Right lobe of liver (tissue), 6 donors: ENCODE measurements around the gene DHX16. TPM values are rescaled to one million over a fixed set of nuclear protein-coding genes. Genes with fewer than 3 reads are reported as not detected.

Experiments
- ATAC-seq, 4 donors: fragments of 200-7000 bp; cut with Tn5 transposase; one replicate each; pipeline ENCODE4 v1.9.1; 2020; ENCODE audit warnings: mild to moderate bottlenecking in 4 of 4, moderate library complexity in 4 of 4
- DNase-seq, 3 donors: peaks; one replicate each; pipeline ENCODE4 v3.0.0-alpha.2; 2020
- H3K27ac ChIP-seq, 3 donors: fragments of 200-600 bp; one replicate each; pipeline ENCODE4 v1.8.0; 2022
- H3K27me3 ChIP-seq, 2 donors: fragments of 200-600 bp; one replicate each; pipeline ENCODE4 v1.8.0; 2022
- H3K36me3 ChIP-seq, 4 donors: fragments of 200-600 bp; sonication (generic) in 1 of 4; one replicate each; pipeline versions ENCODE4 v1.5.1 to v1.8.0; 2017 to 2022; ENCODE audit warnings: control low read depth in 1 of 4
- H3K4me1 ChIP-seq, 4 donors: fragments of 200-600 bp; sonication (generic) in 1 of 4; one replicate each; pipeline versions ENCODE4 v1.5.1 to v1.8.0; 2017 to 2022; ENCODE audit warnings: control low read depth in 1 of 4
- H3K4me3 ChIP-seq, 3 donors: fragments of 200-600 bp; one replicate each; pipeline ENCODE4 v1.8.0; 2022
- H3K9me3 ChIP-seq, 4 donors: fragments of 200-600 bp; sonication (generic) in 1 of 4; one replicate each; pipeline versions ENCODE4 v1.5.1 to v1.8.0; 2017 to 2022; ENCODE audit warnings: control low read depth in 1 of 4
- CTCF ChIP-seq, 4 donors: fragments of 200-600 bp in 3 of 4; fragments of 450-650 bp in 1 of 4; IDR thresholded peaks; one replicate each; pipeline versions ENCODE4 v1.5.1 to v1.8.0; 2016 to 2022; ENCODE audit warnings: antibody characterized with exemption in 4 of 4, mild to moderate bottlenecking in 2 of 4
- POLR2A ChIP-seq: fragments of 450-650 bp; IDR thresholded peaks from one replicate; pipeline ENCODE4 v1.6.1; 2017; ENCODE audit warnings: antibody characterized with exemption, mild to moderate bottlenecking
- WGBS: methylation state at CpG from one replicate; pipeline ENCODE4 v1.1.6; 2018; ENCODE audit warnings: low coverage, low lambda C conversion rate; ENCODE audit not compliant: insufficient coverage; ENCODE audit errors: missing lambda C conversion rate; 5-methylcytosine and 5-hydroxymethylcytosine counted together
- intact Hi-C, 2 donors: fragments of 100-400 bp; cut with DNase I; formaldehyde crosslinking; loops; one replicate each; pipeline versions ENCODE4 v1.11.2 to v1.14.1; 2022
- total RNA-seq, 6 experiments: library from RNA; depleted of rRNA in 2 of 6; stranded (reverse); fragments of >200 nt in 2 of 6; fragmentation: NEBNext Ultra II Directional in 3 of 6; extraction: Animal tissue kit (Norgen Biotek cat#: 25700) in 3 of 6; gene quantifications; one replicate each; pipeline versions ENCODE4 v1.1.0 to v1.2.4, GENCODE V29; 2016 to 2023
- donor health status: DM: no; HTN: yes; CAD: no.
- donor health status: DM: no; HTN: no; CAD: no.
- donor health status: DM: no; HTN: no; CAD: no.
- donor health status: DM: no; HTN: yes; CAD: no.
- donor health status: DM: no; HTN: yes; CAD: no.

Gene DHX16
- total RNA-seq, 6 experiments from 2014 or later = 12.3 to 17.8 (median 14.4) TPM

GRCh38 chr6:30685157-30686008 lies 12.6 kb upstream of the DHX16 start:
- H3K27me3 ChIP-seq = no peaks in the 10 kb centered on the region

GRCh38 chr6:30684386-30685156 lies 11.8 kb upstream of the DHX16 start:
- DNase-seq = peak; percentile 66 to 77 (median 74)
- Histone ChIP-seq H3K27me3 (no peaks in the 10 kb centered on the region), H3K36me3 (no peaks in the 10 kb centered on the region), H3K4me1 (peaks cover 0 to 44% (median 19%) of the 10 kb centered on the region in 4 donors), H3K9me3 (no peaks in the 10 kb centered on the region), H3K4me3 (peak overlapping the region; percentile 70 to 76 (median 75)), H3K27ac (peak overlapping the region; percentile 87 to 96 (median 89))
- ATAC-seq = peak in 1 of 4 donors; percentile 9
- no peak for TF ChIP-seq CTCF (IDR thresholded peaks at IDR 0.05)
- TF ChIP-seq POLR2A = no peak
- intact Hi-C loops = no loop called here
- 14% methylated on average over 12 of the region's 21 CpGs for WGBS

More at GRCh38 chr6:30685157-30686008, 12.6 kb upstream of the DHX16 start:
- Histone ChIP-seq H3K4me1 (peaks cover 0 to 43% (median 18%) of the 10 kb centered on the region in 4 donors), H3K4me3 (peak overlapping the region; percentile 70 to 76 (median 75)), H3K9me3 (no peaks in the 10 kb centered on the region), H3K27ac (peak overlapping the region; percentile 87 to 96 (median 89)), H3K36me3 (no peaks in the 10 kb centered on the region)
- ATAC-seq = no peak
- 35% methylated on average over 22 of the region's 29 CpGs for WGBS
- TF ChIP-seq CTCF (IDR thresholded peaks at IDR 0.05) (peak in 1 of 4 donors; percentile 8), POLR2A (no peak)
- intact Hi-C loops = no loop called here
- peak in 1 of 3 donors; percentile 62 for DNase-seq

- DNase-seq (peak in 1 of 3 donors; percentile 49), ATAC-seq (no peak)
- Histone ChIP-seq H3K27ac (peak overlapping the region; percentile 87 to 96 (median 89)), H3K4me1 (peaks cover 0 to 44% (median 22%) of the 10 kb centered on the region in 4 donors), H3K4me3 (peak overlapping the region; percentile 70 to 76 (median 75)), H3K27me3 (no peaks in the 10 kb centered on the region), H3K36me3 (peaks cover 0 to under 1% (median 0%) of the 10 kb centered on the region in 4 donors), H3K9me3 (no peaks in the 10 kb centered on the region)
- intact Hi-C loops = no loop called here
- 25% methylated on average over 2 of the region's 2 CpGs for WGBS
- TF ChIP-seq CTCF (IDR thresholded peaks at IDR 0.05) = no peak
- no peak for TF ChIP-seq POLR2A
Measured at GRCh38 chr6:30683980-30684338, 11.2 kb upstream of the DHX16 start.

GRCh38 chr6:30683183-30683979 lies 10.6 kb upstream of the DHX16 start:
- H3K4me3 ChIP-seq = peak overlapping the region; percentile 70 to 76 (median 75)
- 12% methylated on average over 3 of the region's 7 CpGs for WGBS
- intact Hi-C loops = no loop called here
- TF ChIP-seq POLR2A (no peak), CTCF (IDR thresholded peaks at IDR 0.05) (no peak)
- peak overlapping the region; percentile 87 to 96 (median 89) for H3K27ac ChIP-seq
- H3K36me3 ChIP-seq = peaks cover 0 to 3% (median 0%) of the 10 kb centered on the region in 4 donors
- DNase-seq (peak in 2 of 3 donors; percentile 46 to 57), ATAC-seq (no peak)
- H3K4me1 ChIP-seq = peaks cover 0 to 50% (median 26%) of the 10 kb centered on the region in 4 donors
- no peaks in the 10 kb centered on the region for H3K9me3 ChIP-seq
- H3K27me3 ChIP-seq = no peaks in the 10 kb centered on the region
